B cell (primary cell): ENCODE measurements around the gene GRM6.

Source experiments
- EZH2 ChIP-seq: IDR thresholded peaks from 2 replicates; pipeline ENCODE4 v1.6.1; 2012; ENCODE audit warnings: borderline replicate concordance, low read depth, mild to moderate bottlenecking, moderate library complexity, low read length; ENCODE audit not compliant: insufficient read depth, poor library complexity, severe bottlenecking
- TF ChIP-seq, protein P1 (sequence below): fragments of 200-600 bp; IDR thresholded peaks from one replicate; pipeline ENCODE4 v1.8.0; 2022; ENCODE audit warnings: antibody characterized with exemption, mild to moderate bottlenecking

DNA sequence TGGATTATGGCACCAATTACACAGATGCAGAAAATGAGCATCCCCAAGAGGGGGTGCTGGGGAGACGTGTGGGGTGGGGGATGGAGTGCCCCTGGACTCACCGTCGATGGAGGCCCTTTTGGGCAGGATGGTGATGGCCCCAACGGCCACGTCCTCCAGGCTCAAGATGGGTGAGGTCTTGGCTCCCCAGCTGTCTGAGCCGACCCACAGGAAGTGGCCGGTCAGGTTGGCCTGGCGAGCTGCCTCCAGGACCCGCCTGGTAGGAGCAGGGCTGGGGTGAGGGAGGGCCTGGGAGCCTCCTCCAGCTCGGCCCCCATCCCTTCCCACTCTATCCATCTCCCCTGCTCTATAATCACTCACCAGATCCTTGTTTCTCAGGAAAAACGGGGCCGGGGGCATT lies 4.6 kb downstream of the GRM6 start:
- TF ChIP-seq, protein P1, sequence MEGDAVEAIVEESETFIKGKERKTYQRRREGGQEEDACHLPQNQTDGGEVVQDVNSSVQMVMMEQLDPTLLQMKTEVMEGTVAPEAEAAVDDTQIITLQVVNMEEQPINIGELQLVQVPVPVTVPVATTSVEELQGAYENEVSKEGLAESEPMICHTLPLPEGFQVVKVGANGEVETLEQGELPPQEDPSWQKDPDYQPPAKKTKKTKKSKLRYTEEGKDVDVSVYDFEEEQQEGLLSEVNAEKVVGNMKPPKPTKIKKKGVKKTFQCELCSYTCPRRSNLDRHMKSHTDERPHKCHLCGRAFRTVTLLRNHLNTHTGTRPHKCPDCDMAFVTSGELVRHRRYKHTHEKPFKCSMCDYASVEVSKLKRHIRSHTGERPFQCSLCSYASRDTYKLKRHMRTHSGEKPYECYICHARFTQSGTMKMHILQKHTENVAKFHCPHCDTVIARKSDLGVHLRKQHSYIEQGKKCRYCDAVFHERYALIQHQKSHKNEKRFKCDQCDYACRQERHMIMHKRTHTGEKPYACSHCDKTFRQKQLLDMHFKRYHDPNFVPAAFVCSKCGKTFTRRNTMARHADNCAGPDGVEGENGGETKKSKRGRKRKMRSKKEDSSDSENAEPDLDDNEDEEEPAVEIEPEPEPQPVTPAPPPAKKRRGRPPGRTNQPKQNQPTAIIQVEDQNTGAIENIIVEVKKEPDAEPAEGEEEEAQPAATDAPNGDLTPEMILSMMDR = no peak
- TF ChIP-seq EZH2 = no peak
